IPS-18c (cell line): ENCODE data around the gene UQCC3.
"Not testable (repeated sequence)": the region's sequence is repeated elsewhere in the genome, so short reads cannot be mapped to it uniquely, and the experiment has no call there.

ENCODE experiments used
- H3K4me3 ChIP-seq: 2 replicates; pipeline ENCODE4 v1.7.0; 2013; ENCODE audit warnings: low read depth, mild to moderate bottlenecking, low read length, moderate library complexity; ENCODE audit not compliant: insufficient read depth
- H3K9me3 ChIP-seq: one replicate; pipeline ENCODE4 v1.6.1; 2013; ENCODE audit warnings: mild to moderate bottlenecking, low read length, moderate library complexity; ENCODE audit not compliant: control insufficient read depth, insufficient read depth

UQCC3 gene

GRCh38 chr11:62671608-62672389 is at the start of gene UQCC3, which contains the start of gene LBHD1:
Gene UQCC3, plus strand, starts transcription at chr11:62671673. Its CDS starts 73 bp downstream, at chr11:62671746.
Gene LBHD1, minus strand, starts transcription at chr11:62672267. Its CDS starts 2,236 bp downstream, at chr11:62670031.
- Histone ChIP-seq H3K4me3 (peak within 1 kb of the TSS; percentile 98), H3K9me3 (no peaks in the 10 kb centered on the region)

- Histone ChIP-seq H3K4me3 (peak overlapping the region; percentile 20; the same call in 1 of the 2 replicates), H3K9me3 (no peaks in the 10 kb centered on the region)
Measured at GRCh38 chr11:62622476-62623089, 48.9 kb upstream of the UQCC3 start.

- Histone ChIP-seq H3K4me3 (no peak overlapping the region), H3K9me3 (no peaks in the 10 kb centered on the region)
Measured at GRCh38 chr11:62627713-62628112, 43.8 kb upstream of the UQCC3 start.

- no peaks in the 10 kb centered on the region for H3K9me3 ChIP-seq
- no peak overlapping the region for H3K4me3 ChIP-seq
Measured at GRCh38 chr11:62632492-62632891, 39.0 kb upstream of the UQCC3 start.

GRCh38 chr11:62644220-62644619 is 27.3 kb upstream of the UQCC3 start:
- H3K4me3 ChIP-seq = no peak overlapping the region
- no peaks in the 10 kb centered on the region for H3K9me3 ChIP-seq

GRCh38 chr11:62645671-62645945 is 25.9 kb upstream of the UQCC3 start:
- H3K9me3 ChIP-seq = no peaks in the 10 kb centered on the region
- peak overlapping the region; percentile 93 for H3K4me3 ChIP-seq

GRCh38 chr11:62645946-62646824 is 25.3 kb upstream of the UQCC3 start, which contains the start of gene GANAB:
Gene GANAB, minus strand, starts transcription at chr11:62646613. Its CDS starts 14 bp downstream, at chr11:62646599.
- H3K9me3 ChIP-seq = no peaks in the 10 kb centered on the region

GRCh38 chr11:62646825-62647608 is 24.5 kb upstream of the UQCC3 start:
- Histone ChIP-seq H3K9me3 (no peaks in the 10 kb centered on the region), H3K4me3 (no peak overlapping the region)

More at GRCh38 chr11:62645946-62646824, 25.3 kb upstream of the UQCC3 start, which contains the start of gene GANAB:
- peak within 1 kb of the TSS; percentile 93 for H3K4me3 ChIP-seq

GRCh38 chr11:62647609-62648005 is 23.9 kb upstream of the UQCC3 start:
- H3K4me3 ChIP-seq = no peak overlapping the region
- H3K9me3 ChIP-seq = no peaks in the 10 kb centered on the region

- H3K4me3 ChIP-seq = no peak overlapping the region
- H3K9me3 ChIP-seq = no peaks in the 10 kb centered on the region
Measured at GRCh38 chr11:62648185-62648966, 23.1 kb upstream of the UQCC3 start.

GRCh38 chr11:62648967-62649364 is 22.5 kb upstream of the UQCC3 start:
- H3K4me3 ChIP-seq = no peak overlapping the region
- no peaks in the 10 kb centered on the region for H3K9me3 ChIP-seq

GRCh38 chr11:62649486-62649885 is 22.0 kb upstream of the UQCC3 start:
- no peaks in the 10 kb centered on the region for H3K9me3 ChIP-seq
- H3K4me3 ChIP-seq = no peak overlapping the region

- H3K4me3 ChIP-seq, H3K9me3 ChIP-seq: not testable (repeated sequence)
Measured at GRCh38 chr11:62650283-62650682, 21.2 kb upstream of the UQCC3 start.

- Histone ChIP-seq H3K9me3 (no peaks in the 10 kb centered on the region), H3K4me3 (peak overlapping the region; percentile 96)
Measured at GRCh38 chr11:62652161-62653006, 19.1 kb upstream of the UQCC3 start.

- no peak overlapping the region for H3K4me3 ChIP-seq
- no peaks in the 10 kb centered on the region for H3K9me3 ChIP-seq
Measured at GRCh38 chr11:62654297-62654696, 17.2 kb upstream of the UQCC3 start.
